GM21360 (cell line): Measurements from ENCODE around the gene PDE4D.
"Not testable (repeated sequence)": the region's sequence is repeated elsewhere in the genome, so short reads cannot be mapped to it uniquely, and the experiment has no call there.

Source experiments
- ATAC-seq: cut with Tn5 transposase; IDR thresholded peaks from one replicate; pipeline ENCODE4 v1.9.1; 2021; ENCODE audit warnings: mild to moderate bottlenecking, moderate library complexity; ENCODE audit not compliant: unreplicated experiment

Gene PDE4D

DNA sequence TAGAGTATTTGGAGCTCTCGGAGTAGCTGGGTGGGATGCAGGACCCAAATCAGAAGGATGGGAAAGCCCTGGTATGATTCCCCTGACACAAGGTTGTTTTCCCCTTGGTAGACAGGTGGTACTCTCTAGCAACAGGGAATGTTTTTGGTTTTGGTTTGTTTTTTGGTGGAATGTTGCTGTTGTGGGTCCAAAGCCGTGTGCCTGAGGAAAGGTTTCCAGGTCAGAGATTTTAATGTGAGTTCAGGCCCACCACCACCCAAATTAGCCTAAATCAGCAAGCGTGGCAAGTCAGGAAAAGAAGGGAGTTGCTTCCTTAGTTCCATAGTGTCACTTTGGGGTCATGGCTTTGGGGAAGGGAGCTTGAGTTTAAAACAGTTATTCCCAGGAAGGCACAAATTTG is 925.2 kb downstream of the PDE4D start:
- no peak for ATAC-seq

GRCh38 chr5:58967597-58968281 is 925.8 kb downstream of the PDE4D start:
- no peak for ATAC-seq

GRCh38 chr5:58965677-58966414 is 927.7 kb downstream of the PDE4D start:
- ATAC-seq, result no peak

DNA sequence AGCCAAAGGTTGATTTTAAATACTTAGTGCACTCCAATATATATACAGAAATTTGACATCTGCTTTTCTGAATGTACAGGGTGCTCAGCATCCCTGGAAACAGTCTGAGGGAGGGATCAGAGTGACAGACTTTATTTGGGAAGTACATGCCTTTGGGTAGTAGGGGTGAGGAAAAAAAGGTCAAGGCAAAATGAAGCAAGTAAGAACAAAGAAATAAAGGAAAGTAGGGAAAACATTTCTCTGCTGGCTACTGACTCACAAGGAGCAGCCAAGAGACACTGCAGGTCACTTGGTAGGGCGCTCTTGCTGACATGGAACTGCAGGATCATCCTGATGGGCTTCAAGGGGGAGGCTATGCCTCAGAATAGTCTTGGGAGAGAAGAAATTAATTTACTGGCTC is 929.7 kb downstream of the PDE4D start:
- ATAC-seq, result no peak

GRCh38 chr5:58963361-58963760 is 930.2 kb downstream of the PDE4D start:
- ATAC-seq, result no peak

GRCh38 chr5:58961631-58962280 is 931.8 kb downstream of the PDE4D start:
- peak; percentile 84 for ATAC-seq

- ATAC-seq, result no peak
These were observed 934.8 kb downstream of the PDE4D start for GRCh38 chr5:58958701-58959100.

- not testable (repeated sequence) for ATAC-seq
These were observed 940.3 kb downstream of the PDE4D start for GRCh38 chr5:58953218-58953617.

- no peak for ATAC-seq
These were observed 943.3 kb downstream of the PDE4D start for GRCh38 chr5:58950224-58950623.

- ATAC-seq, result no peak
These were observed 947.3 kb downstream of the PDE4D start for GRCh38 chr5:58946230-58946629.

DNA sequence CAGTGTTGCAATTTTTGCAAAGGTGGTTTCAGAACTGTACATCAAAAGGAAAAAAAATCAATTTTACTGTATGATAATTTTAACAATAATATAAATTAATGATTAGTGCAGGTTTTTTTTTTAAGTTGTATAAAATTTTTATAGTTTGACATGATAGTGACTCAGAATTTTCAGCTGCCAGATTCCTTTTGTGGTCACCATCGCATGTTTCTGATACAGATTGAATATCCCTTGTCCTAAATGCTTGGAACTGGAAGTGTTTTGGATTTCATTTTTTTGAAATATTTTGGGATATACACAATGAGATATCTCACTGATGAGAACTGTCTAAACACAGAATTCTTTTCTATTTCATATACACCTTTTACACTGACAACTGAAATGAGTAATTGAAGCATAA is 949.3 kb downstream of the PDE4D start:
- no peak for ATAC-seq

GRCh38 chr5:58940446-58940845 is 953.1 kb downstream of the PDE4D start:
- ATAC-seq, result no peak

DNA sequence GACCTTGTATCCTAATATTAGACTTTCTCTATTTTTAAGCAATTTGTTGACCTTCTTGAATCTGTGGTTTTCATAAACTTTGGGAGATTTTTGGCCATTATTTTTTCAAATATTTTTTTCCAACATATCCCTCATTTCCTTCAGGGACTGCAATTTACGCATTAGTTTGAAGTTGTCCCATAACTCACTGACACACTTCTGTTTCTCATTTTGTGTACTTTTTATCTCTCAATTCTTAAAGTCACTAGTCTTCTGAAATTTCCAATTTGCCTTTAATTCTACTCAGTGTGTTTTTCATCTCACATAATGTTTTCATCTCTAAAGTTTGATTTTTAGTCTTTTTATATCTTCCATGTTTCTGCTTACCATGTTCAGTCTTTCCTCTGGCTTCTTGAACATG is 953.9 kb downstream of the PDE4D start:
- ATAC-seq, result no peak

- ATAC-seq, result no peak
These were observed 954.7 kb downstream of the PDE4D start for GRCh38 chr5:58938563-58939424.

- no peak for ATAC-seq
These were observed 956.4 kb downstream of the PDE4D start for GRCh38 chr5:58937031-58937681.

GRCh38 chr5:58934629-58935097 is 958.9 kb downstream of the PDE4D start:
- no peak for ATAC-seq

DNA sequence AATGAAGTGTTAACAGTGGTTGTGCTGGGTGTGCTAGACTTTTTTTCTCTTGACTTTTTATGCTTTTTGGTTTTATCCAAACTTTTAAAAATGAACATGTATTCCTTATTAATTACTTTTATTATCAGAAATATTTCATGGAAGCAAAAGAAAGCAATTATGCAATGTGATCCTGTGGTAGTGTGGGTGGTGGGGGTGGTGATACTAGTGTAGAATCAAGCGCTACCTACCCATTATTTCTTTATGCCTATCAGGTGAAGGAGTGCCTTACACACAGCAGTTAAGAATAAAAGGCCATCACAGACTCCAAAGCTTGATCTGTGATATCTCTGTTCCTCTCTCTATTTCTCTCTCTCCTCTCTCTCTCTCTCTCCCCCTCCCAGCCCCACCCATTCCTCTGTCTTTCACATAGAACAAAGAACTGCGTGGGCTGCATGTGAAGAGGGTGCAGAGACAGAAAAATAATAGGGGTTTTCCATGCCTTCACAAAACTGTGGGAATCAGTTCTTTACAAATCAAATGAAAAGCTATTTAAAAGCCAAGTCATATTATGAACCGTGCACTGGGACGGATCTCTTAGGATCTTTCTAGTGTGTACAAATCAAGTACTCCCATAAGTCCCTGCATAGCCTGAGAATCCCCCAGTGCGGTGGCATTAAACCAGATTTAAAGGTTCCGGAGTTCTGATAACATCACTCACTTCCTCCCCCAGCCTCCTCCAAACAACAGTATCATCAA is 959.5 kb downstream of the PDE4D start:
- ATAC-seq, result no peak

DNA sequence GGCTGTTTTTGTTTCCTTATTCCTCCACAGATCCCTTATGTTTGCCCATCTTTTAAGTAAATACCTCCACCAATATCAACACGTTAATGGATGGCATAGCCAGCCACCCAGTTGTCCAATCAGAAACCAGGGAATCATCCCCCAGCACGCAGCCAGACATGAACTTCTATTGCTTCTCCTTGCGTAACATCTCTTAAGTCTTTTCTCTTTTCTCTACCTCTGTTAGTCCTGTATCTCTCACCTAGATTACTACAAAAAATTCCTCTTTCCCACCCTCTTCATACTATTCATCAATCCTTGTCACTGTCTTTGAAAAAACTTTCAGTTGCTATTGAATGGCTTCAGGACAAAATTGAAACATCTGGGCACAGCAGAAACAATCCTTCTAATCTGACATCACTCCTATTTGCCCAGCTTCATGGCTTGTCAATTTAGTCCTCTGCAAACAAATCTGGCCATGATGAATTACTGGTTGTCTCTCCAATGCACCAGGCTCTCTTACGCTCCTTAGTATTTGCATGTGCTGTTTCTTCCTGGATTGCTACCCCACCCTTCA is 961.4 kb downstream of the PDE4D start:
- ATAC-seq, result no peak

- ATAC-seq, result no peak
These were observed 963.0 kb downstream of the PDE4D start for GRCh38 chr5:58930520-58930919.
